ENCODE data around the gene GLCE.

DNA sequence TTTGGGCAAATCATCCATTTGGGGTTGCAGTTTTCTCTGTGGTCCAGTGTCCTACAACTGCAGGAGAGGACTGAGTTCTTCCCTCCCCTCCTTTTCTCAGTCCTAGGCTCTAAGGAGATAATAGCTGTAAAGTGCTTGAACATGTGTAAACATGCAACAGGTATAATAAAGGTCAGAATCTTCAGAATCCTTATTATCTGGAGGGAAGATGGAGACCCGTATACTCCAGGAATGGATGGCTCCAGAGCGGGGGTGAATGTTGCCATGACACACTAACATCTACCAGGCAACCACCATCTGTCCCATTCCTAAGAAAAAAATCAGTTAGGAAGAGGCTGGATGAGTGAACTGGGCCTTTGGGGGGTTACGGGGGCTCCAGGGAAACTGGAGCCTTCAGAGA is 39.7 kb upstream of the GLCE start:
- TF ChIP-seq, protein P1, sequence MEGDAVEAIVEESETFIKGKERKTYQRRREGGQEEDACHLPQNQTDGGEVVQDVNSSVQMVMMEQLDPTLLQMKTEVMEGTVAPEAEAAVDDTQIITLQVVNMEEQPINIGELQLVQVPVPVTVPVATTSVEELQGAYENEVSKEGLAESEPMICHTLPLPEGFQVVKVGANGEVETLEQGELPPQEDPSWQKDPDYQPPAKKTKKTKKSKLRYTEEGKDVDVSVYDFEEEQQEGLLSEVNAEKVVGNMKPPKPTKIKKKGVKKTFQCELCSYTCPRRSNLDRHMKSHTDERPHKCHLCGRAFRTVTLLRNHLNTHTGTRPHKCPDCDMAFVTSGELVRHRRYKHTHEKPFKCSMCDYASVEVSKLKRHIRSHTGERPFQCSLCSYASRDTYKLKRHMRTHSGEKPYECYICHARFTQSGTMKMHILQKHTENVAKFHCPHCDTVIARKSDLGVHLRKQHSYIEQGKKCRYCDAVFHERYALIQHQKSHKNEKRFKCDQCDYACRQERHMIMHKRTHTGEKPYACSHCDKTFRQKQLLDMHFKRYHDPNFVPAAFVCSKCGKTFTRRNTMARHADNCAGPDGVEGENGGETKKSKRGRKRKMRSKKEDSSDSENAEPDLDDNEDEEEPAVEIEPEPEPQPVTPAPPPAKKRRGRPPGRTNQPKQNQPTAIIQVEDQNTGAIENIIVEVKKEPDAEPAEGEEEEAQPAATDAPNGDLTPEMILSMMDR (conservative IDR thresholded peaks at IDR 0.05 in 1 of 2, IDR thresholded peaks at IDR 0.05 in 1 of 2; ENCODE audit: low read depth in 1 of 2, low read length in 2 of 2), result no peak
- TF ChIP-seq EZH2 (IDR thresholded peaks at IDR 0.05; ENCODE audit: low read length, missing control alignments), result no peak

Measured in fibroblast of lung (primary cell).